A673 (cell line): Measurements from ENCODE around the gene F13A1. TPM values are rescaled to one million over a fixed set of nuclear protein-coding genes. Genes with fewer than 3 reads are reported as not detected.

Experiments used
- BruUV-seq: library from RNA; stranded (reverse); fragments of 400-500 nt; replicated peaks from 2 replicates; lab custom pipeline; 2021; lab: Mats Ljungman, UMichigan
- CTCF ChIA-PET: fragments of 300-600 bp; sonication (Branson Sonifier 250); formaldehyde crosslinking; loops from one replicate; lab custom pipeline; 2022; ENCODE audit warnings: antibody characterized with exemption; lab: Charles Lee
- POLR2A ChIA-PET: fragments of 300-600 bp; sonication (Branson Sonifier 250); formaldehyde crosslinking; loops from one replicate; lab custom pipeline; 2022; ENCODE audit warnings: antibody characterized with exemption; ENCODE audit not compliant: low non-redundant PET; lab: Charles Lee
- DNase-seq: peaks from one replicate; pipeline ENCODE4 v3.0.0-alpha.2; 2015; ENCODE audit warnings: low spot score
- H3K27ac ChIP-seq: fragments of 200-600 bp; sonication (generic); 2 replicates; pipeline ENCODE4 v1.5.1; 2016; ENCODE audit warnings: mixed run types, low read depth, mild to moderate bottlenecking, mixed read lengths, antibody characterized with exemption, low read length; ENCODE audit not compliant: poor library complexity, severe bottlenecking
- H3K27me3 ChIP-seq: fragments of 200-600 bp; sonication (generic); replicated peaks from 2 replicates; pipeline ENCODE4 v1.6.1; 2017; ENCODE audit warnings: mixed run types, low read depth, mild to moderate bottlenecking, mixed read lengths, antibody characterized with exemption, low read length; ENCODE audit not compliant: insufficient read depth, poor library complexity
- H3K36me3 ChIP-seq: fragments of 200-600 bp; sonication (generic); 2 replicates; pipeline ENCODE4 v1.6.1; 2016; ENCODE audit warnings: mixed run types, mild to moderate bottlenecking, mixed read lengths, antibody characterized with exemption, low read length; ENCODE audit not compliant: insufficient read depth, poor library complexity, severe bottlenecking
- H3K4me1 ChIP-seq: fragments of 200-600 bp; sonication (generic); 2 replicates; pipeline ENCODE4 v1.6.1; 2017; ENCODE audit warnings: mixed run types, mild to moderate bottlenecking, mixed read lengths, antibody characterized with exemption, low read length; ENCODE audit not compliant: insufficient read depth, poor library complexity, severe bottlenecking
- H3K4me3 ChIP-seq: fragments of 200-600 bp; sonication (generic); 2 replicates; pipeline ENCODE4 v1.5.1; 2016; ENCODE audit warnings: low read depth, mixed run types, mild to moderate bottlenecking, mixed read lengths, low read length; ENCODE audit not compliant: poor library complexity, severe bottlenecking
- H3K9me3 ChIP-seq: fragments of 200-600 bp; sonication (generic); 2 replicates; pipeline ENCODE4 v1.6.1; 2016; ENCODE audit warnings: mixed run types, low read depth, mild to moderate bottlenecking, mixed read lengths, antibody characterized with exemption, low read length; ENCODE audit not compliant: poor library complexity, severe bottlenecking
- CTCF ChIP-seq: fragments of 300-800, 200-600 bp; sonication (generic); conservative IDR thresholded peaks from 2 replicates; pipeline ENCODE4 v1.5.1; 2017; ENCODE audit warnings: low read depth, mild to moderate bottlenecking, antibody characterized with exemption, low read length, moderate library complexity, mixed read lengths
- EZH2 ChIP-seq: fragments of 200-600 bp; sonication (generic); IDR thresholded peaks from 2 replicates; pipeline ENCODE4 v1.6.1; 2017; ENCODE audit warnings: borderline replicate concordance, low read depth, mild to moderate bottlenecking, mixed read lengths, antibody characterized with exemption, low read length; ENCODE audit not compliant: poor library complexity, severe bottlenecking
- intact Hi-C: fragments of 100-400 bp; cut with micrococcal nuclease; formaldehyde crosslinking; loops from one replicate; pipeline ENCODE4 v1.10.0; 2022; ENCODE audit not compliant: unreplicated experiment
- total RNA-seq: library from RNA; stranded (reverse); gene quantifications from 2 replicates; pipeline ENCODE4 v1.2.3, GENCODE V29; 2021

Gene F13A1
- total RNA-seq, 1 experiment from 2014 or later: not detected

GRCh38 chr6:6243846-6244245 is 76.6 kb downstream of the F13A1 start:
- peaks cover 18% of the 10 kb centered on the region for H3K4me1 ChIP-seq
- no peak overlapping the region for H3K27ac ChIP-seq
- DNase-seq: no peak
- ChIA-PET CTCF (no interaction called here), POLR2A (no interaction called here)
- no TSS peak for BruUV-seq
- no peaks in the 10 kb centered on the region for H3K9me3 ChIP-seq
- no peak overlapping the region for H3K4me3 ChIP-seq
- H3K36me3 ChIP-seq: no peaks in the 10 kb centered on the region
- intact Hi-C loops: no loop called here
- peaks cover 74% of the 10 kb centered on the region for H3K27me3 ChIP-seq
- TF ChIP-seq CTCF: no peak
- no peak for TF ChIP-seq EZH2

GRCh38 chr6:6239598-6240581 is 80.6 kb downstream of the F13A1 start:
- Histone ChIP-seq H3K4me3 (no peak overlapping the region), H3K9me3 (no peaks in the 10 kb centered on the region), H3K27me3 (peaks cover 97% of the 10 kb centered on the region), H3K27ac (no peak overlapping the region), H3K4me1 (no peaks in the 10 kb centered on the region), H3K36me3 (no peaks in the 10 kb centered on the region)
- no peak for DNase-seq
- BruUV-seq: no TSS peak
- ChIA-PET CTCF (no interaction called here), POLR2A (no interaction called here)
- intact Hi-C loops: no loop called here
- no peak for TF ChIP-seq CTCF
- TF ChIP-seq EZH2: no peak

- Histone ChIP-seq H3K27ac (no peak overlapping the region), H3K4me1 (no peaks in the 10 kb centered on the region), H3K36me3 (no peaks in the 10 kb centered on the region), H3K27me3 (peaks cover 88% of the 10 kb centered on the region), H3K4me3 (no peak overlapping the region), H3K9me3 (no peaks in the 10 kb centered on the region)
- ChIA-PET POLR2A (no interaction called here), CTCF (no interaction called here)
- intact Hi-C loops: no loop called here
- DNase-seq: no peak
- TF ChIP-seq EZH2 (no peak), CTCF (no peak)
- no TSS peak for BruUV-seq
Observed at GRCh38 chr6:6236730-6237469, 83.6 kb downstream of the F13A1 start.
